ENCODE measurements around the gene TRABD2B. TPM values are rescaled to one million over a fixed set of nuclear protein-coding genes. Genes with fewer than 3 reads are reported as not detected.

TRABD2B gene
- total RNA-seq, 1 donor from 2014 or later, result 6.7 TPM

DNA sequence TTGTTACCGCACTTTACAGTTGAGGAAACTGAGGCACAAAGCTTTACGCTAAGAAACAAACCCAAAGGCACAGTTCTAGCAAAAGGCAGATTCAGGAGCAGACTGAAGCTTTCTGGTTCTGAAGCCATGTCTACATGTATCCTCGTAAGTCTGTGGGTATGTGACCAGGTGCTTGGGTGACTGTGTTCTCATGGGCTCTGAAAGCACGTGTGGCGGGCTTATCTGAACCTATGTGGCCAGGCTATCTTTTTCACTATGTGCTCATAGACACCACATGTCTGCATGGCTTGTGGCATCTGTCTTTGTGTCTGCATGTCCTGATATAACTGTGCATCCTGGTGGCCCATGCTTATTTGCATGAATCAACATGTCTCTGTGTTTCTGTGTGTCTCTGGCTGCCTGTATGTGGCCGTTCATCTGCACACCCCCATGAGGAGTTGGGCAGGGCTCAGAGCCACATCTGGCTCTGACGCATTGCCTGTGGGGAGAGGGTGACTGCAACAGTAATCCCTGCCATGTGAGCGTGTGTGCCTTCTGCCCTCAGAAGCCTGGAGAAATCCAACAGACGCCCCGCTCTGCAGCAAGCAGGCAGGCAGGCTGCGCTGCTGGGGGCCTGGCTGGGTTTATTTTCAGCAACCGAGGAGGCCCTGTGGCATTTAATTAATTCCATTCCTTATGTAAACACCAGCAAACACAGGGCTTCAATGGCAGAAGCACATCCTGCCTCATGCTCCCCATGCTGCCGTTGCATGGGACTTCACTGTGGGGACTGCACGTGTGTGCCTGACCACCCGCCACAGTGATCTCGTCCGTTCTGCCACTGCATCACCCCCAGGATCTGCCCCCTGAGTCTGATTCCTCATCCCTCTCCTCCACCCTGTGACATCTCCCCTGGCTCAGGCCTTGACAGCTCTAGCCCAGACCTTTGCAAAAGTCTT lies 115.4 kb downstream of the TRABD2B start:
- no peaks in the 10 kb centered on the region for H3K9me3 Mint-ChIP-seq
- H3K4me1 Mint-ChIP-seq (ENCODE audit: unreplicated experiment), result peaks cover 48% of the 10 kb centered on the region
- H3K36me3 Mint-ChIP-seq, result no peaks in the 10 kb centered on the region
- no peak overlapping the region for H3K4me3 Mint-ChIP-seq
- no peak overlapping the region for H3K27ac Mint-ChIP-seq
- peaks cover 42% of the 10 kb centered on the region for H3K27me3 Mint-ChIP-seq
- DNase-seq (ENCODE audit: extremely low spot score, unreplicated experiment), result no peak
- TF ChIP-seq, protein P1, sequence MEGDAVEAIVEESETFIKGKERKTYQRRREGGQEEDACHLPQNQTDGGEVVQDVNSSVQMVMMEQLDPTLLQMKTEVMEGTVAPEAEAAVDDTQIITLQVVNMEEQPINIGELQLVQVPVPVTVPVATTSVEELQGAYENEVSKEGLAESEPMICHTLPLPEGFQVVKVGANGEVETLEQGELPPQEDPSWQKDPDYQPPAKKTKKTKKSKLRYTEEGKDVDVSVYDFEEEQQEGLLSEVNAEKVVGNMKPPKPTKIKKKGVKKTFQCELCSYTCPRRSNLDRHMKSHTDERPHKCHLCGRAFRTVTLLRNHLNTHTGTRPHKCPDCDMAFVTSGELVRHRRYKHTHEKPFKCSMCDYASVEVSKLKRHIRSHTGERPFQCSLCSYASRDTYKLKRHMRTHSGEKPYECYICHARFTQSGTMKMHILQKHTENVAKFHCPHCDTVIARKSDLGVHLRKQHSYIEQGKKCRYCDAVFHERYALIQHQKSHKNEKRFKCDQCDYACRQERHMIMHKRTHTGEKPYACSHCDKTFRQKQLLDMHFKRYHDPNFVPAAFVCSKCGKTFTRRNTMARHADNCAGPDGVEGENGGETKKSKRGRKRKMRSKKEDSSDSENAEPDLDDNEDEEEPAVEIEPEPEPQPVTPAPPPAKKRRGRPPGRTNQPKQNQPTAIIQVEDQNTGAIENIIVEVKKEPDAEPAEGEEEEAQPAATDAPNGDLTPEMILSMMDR (conservative IDR thresholded peaks at IDR 0.05), result no peak

DNA sequence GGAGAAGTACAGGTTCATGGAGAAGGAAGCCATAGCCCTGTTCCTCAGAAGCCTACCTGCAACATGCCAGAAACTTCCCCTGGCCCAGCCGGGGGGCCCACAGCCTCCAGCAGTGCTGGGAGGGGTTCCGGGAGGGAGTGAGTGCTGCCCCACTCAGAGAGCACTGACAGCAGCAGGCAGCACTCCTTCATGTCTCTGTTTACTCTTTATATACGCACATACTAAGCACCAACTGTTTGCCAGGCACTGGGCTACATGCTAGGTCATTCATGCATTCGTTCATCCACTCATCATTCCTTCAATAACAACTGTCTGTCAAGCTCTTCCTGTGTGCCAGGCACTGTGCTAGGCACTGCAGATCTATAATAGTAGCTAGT lies 120.6 kb downstream of the TRABD2B start:
- Mint-ChIP-seq H3K4me3 (no peak overlapping the region), H3K27me3 (peaks cover 8% of the 10 kb centered on the region), H3K4me1 (ENCODE audit: unreplicated experiment) (peaks cover 47% of the 10 kb centered on the region), H3K27ac (no peak overlapping the region), H3K9me3 (no peaks in the 10 kb centered on the region), H3K36me3 (no peaks in the 10 kb centered on the region)
- TF ChIP-seq, protein P1 (conservative IDR thresholded peaks at IDR 0.05), result no peak
- no peak for DNase-seq (ENCODE audit: extremely low spot score, unreplicated experiment)

DNA sequence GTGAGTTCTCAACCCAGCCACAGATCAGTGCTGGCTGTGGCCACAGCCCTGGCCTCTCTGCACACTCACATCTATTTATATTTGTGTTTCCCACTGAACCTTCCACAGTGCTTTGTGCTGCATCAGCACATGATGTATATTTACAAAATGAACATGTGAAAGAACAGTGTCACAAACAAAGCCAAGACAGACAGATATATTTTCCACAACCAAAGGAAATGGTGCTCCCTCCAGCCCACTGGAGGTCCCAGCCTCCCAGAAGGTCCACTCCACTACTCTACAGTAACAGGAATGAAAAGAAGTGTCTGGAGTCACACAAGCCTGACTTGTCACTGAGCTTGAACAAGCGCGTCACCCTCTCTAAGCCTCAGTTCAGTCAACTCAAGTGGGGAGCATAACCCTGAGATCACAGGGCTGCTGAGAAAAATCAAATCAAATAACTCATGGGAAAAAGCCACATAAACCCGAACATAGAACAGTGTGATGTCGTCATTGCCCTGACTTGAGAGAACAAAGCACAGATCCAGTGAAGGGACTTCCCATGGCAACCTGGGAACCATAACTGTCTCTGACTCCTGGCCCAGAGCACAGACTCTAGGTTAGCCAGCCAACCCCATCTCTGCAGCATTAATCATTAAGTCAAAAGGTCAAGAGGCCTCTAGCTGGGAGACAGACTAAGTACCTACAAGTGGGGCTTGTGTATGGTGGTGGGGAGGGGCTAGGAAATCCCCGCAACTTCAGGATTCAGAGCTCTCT lies 121.2 kb downstream of the TRABD2B start:
- TF ChIP-seq, protein P1 (conservative IDR thresholded peaks at IDR 0.05), result no peak
- peaks cover 47% of the 10 kb centered on the region for H3K4me1 Mint-ChIP-seq (ENCODE audit: unreplicated experiment)
- no peaks in the 10 kb centered on the region for H3K36me3 Mint-ChIP-seq
- peak overlapping the region; percentile 73 for H3K27ac Mint-ChIP-seq
- H3K9me3 Mint-ChIP-seq, result no peaks in the 10 kb centered on the region
- peaks cover 5% of the 10 kb centered on the region for H3K27me3 Mint-ChIP-seq
- no peak for DNase-seq (ENCODE audit: extremely low spot score, unreplicated experiment)
- H3K4me3 Mint-ChIP-seq, result peak overlapping the region; percentile 24

DNA sequence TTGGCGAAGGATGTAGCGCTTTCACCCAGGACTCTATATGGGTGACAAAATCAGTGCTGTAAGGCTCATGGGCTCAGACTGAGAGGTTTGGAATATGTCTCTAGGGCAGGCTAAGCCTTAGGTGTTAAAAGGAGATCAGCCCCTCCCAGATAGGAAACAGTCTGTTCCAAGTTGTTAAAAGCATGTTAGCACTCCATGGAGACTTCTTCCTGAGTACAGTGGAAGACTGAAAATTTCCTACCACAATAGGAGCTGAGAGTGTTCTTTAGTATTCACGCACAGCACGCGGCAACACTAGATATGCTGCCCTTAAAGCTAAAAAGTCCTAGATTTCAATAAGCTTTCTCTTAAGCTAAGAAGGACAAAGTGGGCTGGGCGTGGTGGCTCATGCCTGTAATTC lies 122.1 kb downstream of the TRABD2B start:
- Mint-ChIP-seq H3K27ac (no peak overlapping the region), H3K9me3 (no peaks in the 10 kb centered on the region), H3K27me3 (peaks cover 4% of the 10 kb centered on the region), H3K36me3 (no peaks in the 10 kb centered on the region), H3K4me1 (ENCODE audit: unreplicated experiment) (peaks cover 50% of the 10 kb centered on the region), H3K4me3 (no peak overlapping the region)
- TF ChIP-seq, protein P1 (conservative IDR thresholded peaks at IDR 0.05), result no peak
- no peak for DNase-seq (ENCODE audit: extremely low spot score, unreplicated experiment)

DNA sequence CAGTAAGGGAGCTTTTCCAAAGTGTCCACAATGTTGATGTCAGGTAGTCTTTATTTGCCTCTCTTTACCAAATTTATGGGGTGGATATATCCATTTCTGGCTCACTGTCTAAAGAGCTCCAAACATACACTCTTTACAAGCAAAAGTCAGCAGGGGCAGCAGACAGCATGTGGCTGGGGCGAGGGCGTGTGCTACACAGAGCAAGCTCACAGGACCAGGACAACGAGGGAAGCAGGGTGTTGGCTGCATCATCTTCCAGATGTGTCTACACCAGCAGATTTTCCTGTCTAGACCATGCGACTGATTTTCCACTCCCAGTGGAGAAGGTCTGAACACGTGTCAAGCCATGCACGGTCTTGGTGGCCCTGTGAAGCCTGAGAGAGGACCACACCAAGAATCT lies 123.8 kb downstream of the TRABD2B start:
- Mint-ChIP-seq H3K27ac (peak overlapping the region; percentile 9), H3K36me3 (no peaks in the 10 kb centered on the region), H3K4me1 (ENCODE audit: unreplicated experiment) (peaks cover 50% of the 10 kb centered on the region), H3K4me3 (no peak overlapping the region), H3K27me3 (peaks cover 8% of the 10 kb centered on the region), H3K9me3 (peaks cover 6% of the 10 kb centered on the region)
- no peak for DNase-seq (ENCODE audit: extremely low spot score, unreplicated experiment)
- TF ChIP-seq, protein P1 (conservative IDR thresholded peaks at IDR 0.05), result no peak

Measured in type B pancreatic cell (in vitro differentiated cells).